HL-60 (cell line): ENCODE results near the gene CRYZ.
"Not testable (repeated sequence)": the region's sequence is repeated elsewhere in the genome, so short reads cannot be mapped to it uniquely, and the experiment has no call there.

Experiments
- DNase-seq, 2 experiments: peaks; one replicate each; pipeline ENCODE4 v3.0.0-alpha.2; 2010 to 2020; ENCODE audit warnings: low read depth in 1 of 2, low spot score in 1 of 2
- H3K27ac ChIP-seq: fragments of 250-450 bp; sonication (Bioruptor Pico); replicated peaks from 2 replicates; pipeline ENCODE4 v1.5.1; 2020; ENCODE audit warnings: mild to moderate bottlenecking, moderate library complexity
- H3K27me3 ChIP-seq: fragments of 250-450 bp; sonication (Bioruptor Pico); 2 replicates; pipeline ENCODE4 v1.5.1; 2021; ENCODE audit warnings: mild to moderate bottlenecking, moderate library complexity; ENCODE audit not compliant: insufficient read depth, poor library complexity, severe bottlenecking
- H3K4me3 ChIP-seq: replicated peaks from 2 replicates; pipeline ENCODE4 v1.5.1; 2011; ENCODE audit warnings: mild to moderate bottlenecking, control low read depth, low read length; ENCODE audit not compliant: insufficient read depth
- CTCF ChIP-seq: IDR thresholded peaks from one replicate; pipeline ENCODE4 v1.5.1; 2011; ENCODE audit warnings: low read length, control low read depth, inconsistent platforms; ENCODE audit not compliant: insufficient read depth
- GABPA ChIP-seq: IDR thresholded peaks from 2 replicates; pipeline ENCODE4 v1.6.1; 2012; ENCODE audit warnings: low read depth
- POLR2AphosphoS5 ChIP-seq: IDR thresholded peaks from 2 replicates; pipeline ENCODE4 v1.6.1; 2012; ENCODE audit warnings: low read depth
- REST ChIP-seq: IDR thresholded peaks from 2 replicates; pipeline ENCODE4 v1.6.1; 2012; ENCODE audit warnings: low read depth; ENCODE audit not compliant: insufficient replicate concordance
- SPI1 ChIP-seq: IDR thresholded peaks from 2 replicates; pipeline ENCODE4 v1.6.1; 2012; ENCODE audit warnings: low read depth, mild to moderate bottlenecking, borderline replicate concordance

CRYZ gene

DNA sequence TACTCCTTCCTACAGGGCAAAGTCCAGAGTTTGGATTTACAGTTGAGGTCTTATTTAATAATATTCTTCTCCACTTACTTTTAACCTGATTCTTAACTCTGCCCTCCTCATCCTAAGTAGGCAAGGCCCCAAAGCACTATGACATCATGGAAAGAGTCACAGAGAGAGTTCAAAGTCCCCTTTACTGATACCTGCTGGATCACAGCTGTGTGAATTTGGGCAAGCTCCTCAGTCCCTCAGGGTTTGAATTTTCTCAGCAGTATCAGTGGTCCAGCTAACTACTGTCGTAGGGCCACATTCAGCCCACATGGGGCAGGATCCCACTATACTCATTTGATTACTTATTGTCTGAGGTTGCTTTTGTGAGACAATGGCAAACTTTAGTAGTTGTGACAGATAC, 16.1 kb upstream of the CRYZ start:
- no peak for TF ChIP-seq GABPA
- no peak for TF ChIP-seq CTCF
- TF ChIP-seq REST: no peak
- TF ChIP-seq POLR2AphosphoS5: no peak
- Histone ChIP-seq H3K4me3 (no peak overlapping the region), H3K27ac (no peak overlapping the region), H3K27me3 (no peaks in the 10 kb centered on the region)
- DNase-seq: no peak

- not testable (repeated sequence) for H3K4me3 ChIP-seq, DNase-seq, H3K27me3 ChIP-seq
- H3K27ac ChIP-seq: peak overlapping the region; percentile 43
Measured at GRCh38 chr1:74745247-74745646, 12.4 kb upstream of the CRYZ start.

DNA sequence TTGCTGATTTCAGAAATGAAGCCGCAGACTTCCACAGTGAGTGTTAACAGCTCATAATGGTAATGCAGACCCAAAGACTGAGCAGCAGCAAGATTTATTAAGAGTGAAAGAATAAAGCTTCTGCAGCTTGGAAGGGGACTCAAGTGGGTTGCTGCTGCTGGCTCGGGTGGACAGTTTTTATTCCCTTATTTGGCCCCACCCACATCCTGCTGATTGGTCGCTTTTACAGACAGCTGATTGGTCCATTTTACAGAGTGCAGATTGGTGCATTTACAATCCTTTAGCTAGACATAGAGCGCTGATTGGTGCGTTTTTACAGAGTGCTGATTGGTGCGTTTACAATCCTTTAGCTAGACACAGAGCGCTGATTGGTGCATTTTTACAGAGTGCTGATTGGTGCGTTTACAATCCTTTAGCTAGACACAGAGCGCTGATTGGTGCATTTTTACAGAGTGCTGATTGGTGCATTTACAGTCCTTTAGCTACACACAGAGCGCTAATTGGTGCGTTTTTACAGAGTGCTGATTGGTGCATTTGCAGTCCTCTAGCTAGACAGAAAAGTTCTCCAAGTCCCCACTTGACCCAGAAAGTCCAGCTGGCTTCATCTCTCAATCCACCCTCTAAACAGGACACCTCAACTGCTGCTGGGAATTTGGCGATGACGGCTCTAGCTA, 7.6 kb upstream of the CRYZ start:
- not testable (repeated sequence) for H3K27me3 ChIP-seq

DNA sequence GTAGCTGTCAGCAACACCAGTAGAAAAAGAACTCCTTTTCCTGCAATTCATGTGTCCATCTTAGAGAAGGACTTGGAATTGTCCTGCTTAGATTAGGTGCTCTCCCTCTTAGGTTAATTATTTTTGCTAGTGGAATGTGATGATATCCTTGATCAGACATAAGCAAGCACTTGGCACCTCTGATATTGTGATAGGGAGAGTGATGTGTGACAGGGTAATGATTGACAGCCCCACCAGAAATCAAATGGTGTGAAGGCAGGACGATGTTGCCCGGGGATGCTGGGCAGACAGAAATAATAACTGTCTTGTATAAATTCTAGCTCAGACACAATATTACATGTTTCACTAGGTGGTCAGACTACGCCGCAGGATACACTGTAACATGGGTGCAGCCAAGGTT, 4.5 kb upstream of the CRYZ start:
- DNase-seq: no peak
- Histone ChIP-seq H3K27me3 (no peaks in the 10 kb centered on the region), H3K27ac (no peak overlapping the region), H3K4me3 (no peak overlapping the region)
- TF ChIP-seq GABPA (no peak), REST (no peak), CTCF (no peak), SPI1 (no peak), POLR2AphosphoS5 (no peak)

More for the DNA sequence above, 7.6 kb upstream of the CRYZ start:
- not testable (repeated sequence) for H3K4me3 ChIP-seq, DNase-seq, H3K27ac ChIP-seq
